Effector memory CD8-positive, alpha-beta T cell (primary cell): ENCODE data around the gene DVL1.

Source experiments
- ATAC-seq: fragments of 150-1000 bp; cut with Tn5 transposase; replicated peaks from 2 replicates; pipeline ENCODE4 v1.10.0; 2021; ENCODE audit warnings: mild to moderate bottlenecking, moderate library complexity
- DNase-seq, 3 experiments: peaks; one replicate each; pipeline ENCODE4 v3.0.0; 2021
- H3K27ac Mint-ChIP-seq, 2 donors: one replicate each; pipeline ENCODE4 v1.8.0; 2022; ENCODE audit warnings: mild to moderate bottlenecking in 2 of 2, mixed read lengths in 2 of 2, moderate library complexity in 2 of 2
- H3K27me3 Mint-ChIP-seq, 2 donors: one replicate each; pipeline ENCODE4 v1.8.0; 2022; ENCODE audit warnings: mixed read lengths in 2 of 2
- H3K36me3 Mint-ChIP-seq: one replicate; pipeline ENCODE4 v1.8.0; 2022; ENCODE audit warnings: mild to moderate bottlenecking, moderate library complexity, mixed read lengths; ENCODE audit not compliant: insufficient read depth
- H3K4me1 Mint-ChIP-seq, 2 donors: one replicate each; pipeline ENCODE4 v1.8.0; 2022; ENCODE audit warnings: low read depth in 2 of 2, mixed read lengths in 2 of 2
- H3K4me3 Mint-ChIP-seq, 2 donors: one replicate each; pipeline ENCODE4 v1.8.0; 2022; ENCODE audit warnings: mild to moderate bottlenecking in 2 of 2, mixed read lengths in 2 of 2, moderate library complexity in 2 of 2
- H3K9me3 Mint-ChIP-seq, 2 donors: one replicate each; pipeline ENCODE4 v1.8.0; 2022; ENCODE audit warnings: mixed read lengths in 2 of 2

DVL1 gene

DNA sequence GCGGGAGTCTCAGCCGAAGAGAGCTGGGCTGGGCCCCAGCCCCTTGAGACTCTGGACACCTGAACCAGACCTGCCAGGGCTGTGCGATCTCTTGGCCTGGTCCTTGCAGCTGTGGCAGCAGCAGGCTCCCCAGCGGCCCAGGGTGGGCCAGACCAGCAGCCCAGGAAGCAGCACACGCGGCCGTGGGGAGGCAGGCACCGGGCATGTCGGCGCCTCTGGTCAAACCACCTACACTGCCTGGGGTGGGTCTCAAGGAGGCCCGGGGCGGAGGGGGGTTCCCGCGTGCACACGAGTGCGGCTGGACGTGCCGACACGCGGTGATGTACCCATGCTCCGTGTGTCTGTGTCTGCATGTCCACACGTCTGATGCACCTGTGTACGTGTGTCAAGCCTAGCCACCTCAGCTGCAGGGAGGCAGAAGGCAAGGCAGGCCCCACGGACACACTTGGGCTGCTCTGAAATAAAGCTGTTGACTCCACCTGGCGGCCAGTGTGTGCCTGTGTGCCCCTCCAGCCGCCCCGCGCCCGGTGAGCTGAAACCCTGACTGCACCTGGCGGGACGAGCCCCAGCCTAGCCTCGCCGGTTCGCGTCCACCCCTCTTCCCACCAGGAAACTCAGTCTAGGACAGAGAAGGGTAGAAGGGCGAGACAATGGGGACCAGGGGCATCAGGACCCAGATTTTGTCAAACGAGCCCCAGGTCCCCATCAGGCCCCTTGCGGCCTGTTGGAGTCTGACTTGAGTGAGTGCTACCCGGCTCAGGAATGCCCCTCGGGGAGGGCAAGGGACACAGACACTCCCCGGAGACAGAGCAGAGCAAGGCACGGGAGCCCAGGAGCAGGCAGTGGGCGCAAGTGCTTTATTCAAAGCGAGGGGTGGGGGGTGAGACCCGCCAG is 57.4 kb downstream of the DVL1 start:
- H3K27me3 Mint-ChIP-seq: no peaks in the 10 kb centered on the region
- peaks cover 0 to 5% of the 10 kb centered on the region in 2 donors for H3K4me1 Mint-ChIP-seq
- no peak overlapping the region for H3K4me3 Mint-ChIP-seq
- ATAC-seq (peak; percentile 86), DNase-seq (peak in 2 of 3 experiments; percentile 55 to 56)
- H3K27ac Mint-ChIP-seq: peak overlapping the region in 1 of 2 donors; percentile 67
- H3K9me3 Mint-ChIP-seq: no peaks in the 10 kb centered on the region
- peaks cover 4% of the 10 kb centered on the region for H3K36me3 Mint-ChIP-seq

DNA sequence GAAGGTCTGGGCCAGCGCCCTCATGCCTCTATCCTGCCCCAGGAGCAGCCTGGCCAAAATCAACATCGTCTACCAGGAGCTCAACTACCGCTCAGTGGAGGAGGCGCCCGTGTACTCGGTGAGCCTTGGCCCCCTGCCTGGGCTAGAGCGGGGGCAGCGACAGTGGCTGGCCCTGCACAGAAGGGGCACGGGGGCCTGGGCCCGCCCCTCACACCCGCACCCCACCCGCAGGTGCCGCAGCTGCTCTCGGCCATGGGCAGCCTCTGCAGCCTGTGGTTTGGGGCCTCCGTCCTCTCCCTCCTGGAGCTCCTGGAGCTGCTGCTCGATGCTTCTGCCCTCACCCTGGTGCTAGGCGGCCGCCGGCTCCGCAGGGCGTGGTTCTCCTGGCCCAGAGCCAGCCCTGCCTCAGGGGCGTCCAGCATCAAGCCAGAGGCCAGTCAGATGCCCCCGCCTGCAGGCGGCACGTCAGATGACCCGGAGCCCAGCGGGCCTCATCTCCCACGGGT is 58.1 kb downstream of the DVL1 start:
- Mint-ChIP-seq H3K36me3 (peaks cover 4% of the 10 kb centered on the region), H3K4me3 (no peak overlapping the region), H3K27ac (no peak overlapping the region), H3K27me3 (no peaks in the 10 kb centered on the region), H3K9me3 (no peaks in the 10 kb centered on the region), H3K4me1 (peaks cover 0 to 5% of the 10 kb centered on the region in 2 donors)
- no peak for DNase-seq
- no peak for ATAC-seq

DNA sequence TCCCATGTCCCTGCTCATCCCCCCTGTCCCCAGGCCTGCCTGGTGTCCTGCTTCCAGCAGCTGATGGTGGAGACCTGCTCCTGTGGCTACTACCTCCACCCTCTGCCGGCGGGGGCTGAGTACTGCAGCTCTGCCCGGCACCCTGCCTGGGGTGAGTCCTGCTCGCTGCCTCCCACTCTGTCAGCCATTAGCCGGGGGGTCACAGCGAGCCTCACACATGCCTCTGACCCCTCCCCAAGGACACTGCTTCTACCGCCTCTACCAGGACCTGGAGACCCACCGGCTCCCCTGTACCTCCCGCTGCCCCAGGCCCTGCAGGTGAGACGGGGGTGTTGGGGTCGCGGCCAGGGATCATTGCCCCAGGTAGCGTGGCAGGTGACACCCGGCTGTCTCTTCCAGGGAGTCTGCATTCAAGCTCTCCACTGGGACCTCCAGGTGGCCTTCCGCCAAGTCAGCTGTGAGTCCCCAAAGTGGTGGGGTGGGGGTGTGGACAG is 58.9 kb downstream of the DVL1 start:
- Mint-ChIP-seq H3K36me3 (peaks cover 4% of the 10 kb centered on the region), H3K27ac (no peak overlapping the region), H3K27me3 (no peaks in the 10 kb centered on the region), H3K4me1 (peaks cover 0 to 5% of the 10 kb centered on the region in 2 donors), H3K4me3 (no peak overlapping the region), H3K9me3 (no peaks in the 10 kb centered on the region)
- DNase-seq: peak; percentile 32 to 62 (median 58)
- peak; percentile 64 for ATAC-seq

DNA sequence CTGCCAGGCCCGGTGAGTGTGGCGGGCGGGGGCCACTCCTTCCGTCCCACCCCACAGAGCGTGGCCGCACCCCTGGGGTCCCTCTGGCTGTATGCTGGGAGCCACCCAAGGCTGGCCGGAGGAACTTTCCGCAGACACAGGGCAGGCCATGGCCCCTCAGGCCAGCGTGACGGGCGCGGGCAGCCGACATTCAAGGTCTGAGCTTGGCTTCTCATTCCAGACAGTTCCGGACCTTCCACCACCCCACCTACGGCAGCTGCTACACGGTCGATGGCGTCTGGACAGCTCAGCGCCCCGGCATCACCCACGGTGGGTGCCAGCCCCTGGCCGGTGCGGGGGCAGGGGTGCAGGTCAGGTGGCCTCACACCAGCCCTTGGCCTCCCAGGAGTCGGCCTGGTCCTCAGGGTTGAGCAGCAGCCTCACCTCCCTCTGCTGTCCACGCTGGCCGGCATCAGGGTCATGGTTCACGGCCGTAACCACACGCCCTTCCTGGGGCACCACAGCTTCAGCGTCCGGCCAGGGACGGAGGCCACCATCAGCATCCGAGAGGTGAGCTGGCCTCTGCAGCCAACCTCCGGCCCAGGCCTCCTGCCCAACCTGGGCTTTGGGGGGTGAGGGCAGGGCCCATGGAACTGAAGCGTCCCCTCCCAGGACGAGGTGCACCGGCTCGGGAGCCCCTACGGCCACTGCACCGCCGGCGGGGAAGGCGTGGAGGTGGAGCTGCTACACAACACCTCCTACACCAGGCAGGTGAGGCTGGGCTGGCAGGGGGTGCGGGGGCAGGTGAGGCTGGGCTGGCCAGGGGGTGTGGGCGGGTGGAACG is 61.7 kb downstream of the DVL1 start:
- H3K4me1 Mint-ChIP-seq: peaks cover 0 to 8% of the 10 kb centered on the region in 2 donors
- no peak overlapping the region for H3K27ac Mint-ChIP-seq
- no peaks in the 10 kb centered on the region for H3K27me3 Mint-ChIP-seq
- H3K4me3 Mint-ChIP-seq: no peak overlapping the region
- peaks cover 1% of the 10 kb centered on the region for H3K36me3 Mint-ChIP-seq
- no peak for ATAC-seq
- DNase-seq: no peak
- no peaks in the 10 kb centered on the region for H3K9me3 Mint-ChIP-seq

DNA sequence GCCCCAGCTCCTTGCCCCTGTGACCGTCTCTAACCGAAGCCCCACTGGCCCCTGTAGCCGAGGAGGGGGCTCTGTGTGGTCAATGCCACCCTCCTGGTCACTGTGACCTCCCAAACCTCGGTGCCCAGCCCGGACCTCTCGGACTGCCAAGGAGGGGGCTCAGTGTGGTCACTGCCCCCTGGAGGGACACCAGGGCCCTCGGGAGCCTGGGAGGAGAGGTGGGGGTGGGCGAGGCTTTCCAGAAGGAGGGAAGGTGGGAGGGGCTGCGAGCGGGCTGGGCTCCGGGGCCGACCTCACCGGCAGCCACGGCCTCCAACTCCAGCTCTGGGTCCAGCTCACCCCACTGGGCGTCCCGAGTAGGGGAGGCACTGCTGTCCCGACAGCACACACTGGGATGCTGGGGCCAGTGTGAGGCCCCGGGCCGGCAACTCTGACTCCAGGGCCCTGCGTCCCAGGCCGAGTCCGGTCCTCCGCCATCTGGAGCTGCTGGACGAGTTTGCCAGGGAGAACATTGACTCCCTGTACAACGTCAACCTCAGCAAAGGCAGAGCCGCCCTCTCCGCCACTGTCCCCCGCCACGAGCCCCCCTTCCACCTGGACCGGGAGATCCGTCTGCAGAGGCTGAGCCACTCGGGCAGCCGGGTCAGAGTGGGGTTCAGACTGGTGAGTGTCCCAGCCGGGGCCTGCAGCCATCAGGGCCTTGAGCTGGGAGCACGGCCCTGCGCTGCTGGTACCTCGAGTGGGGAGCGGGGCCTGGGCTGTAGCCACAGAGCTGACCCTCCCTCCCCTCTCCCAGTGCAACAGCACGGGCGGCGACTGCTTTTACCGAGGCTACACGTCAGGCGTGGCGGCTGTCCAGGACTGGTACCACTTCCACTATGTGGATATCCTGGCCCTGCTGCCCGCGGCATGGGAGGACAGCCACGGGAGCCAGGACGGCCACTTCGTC is 62.6 kb downstream of the DVL1 start:
- H3K9me3 Mint-ChIP-seq: no peaks in the 10 kb centered on the region
- DNase-seq (no peak), ATAC-seq (no peak)
- H3K36me3 Mint-ChIP-seq: no peaks in the 10 kb centered on the region
- no peaks in the 10 kb centered on the region for H3K27me3 Mint-ChIP-seq
- H3K27ac Mint-ChIP-seq: no peak overlapping the region
- no peak overlapping the region for H3K4me3 Mint-ChIP-seq
- H3K4me1 Mint-ChIP-seq: peaks cover 0 to 8% of the 10 kb centered on the region in 2 donors

DNA sequence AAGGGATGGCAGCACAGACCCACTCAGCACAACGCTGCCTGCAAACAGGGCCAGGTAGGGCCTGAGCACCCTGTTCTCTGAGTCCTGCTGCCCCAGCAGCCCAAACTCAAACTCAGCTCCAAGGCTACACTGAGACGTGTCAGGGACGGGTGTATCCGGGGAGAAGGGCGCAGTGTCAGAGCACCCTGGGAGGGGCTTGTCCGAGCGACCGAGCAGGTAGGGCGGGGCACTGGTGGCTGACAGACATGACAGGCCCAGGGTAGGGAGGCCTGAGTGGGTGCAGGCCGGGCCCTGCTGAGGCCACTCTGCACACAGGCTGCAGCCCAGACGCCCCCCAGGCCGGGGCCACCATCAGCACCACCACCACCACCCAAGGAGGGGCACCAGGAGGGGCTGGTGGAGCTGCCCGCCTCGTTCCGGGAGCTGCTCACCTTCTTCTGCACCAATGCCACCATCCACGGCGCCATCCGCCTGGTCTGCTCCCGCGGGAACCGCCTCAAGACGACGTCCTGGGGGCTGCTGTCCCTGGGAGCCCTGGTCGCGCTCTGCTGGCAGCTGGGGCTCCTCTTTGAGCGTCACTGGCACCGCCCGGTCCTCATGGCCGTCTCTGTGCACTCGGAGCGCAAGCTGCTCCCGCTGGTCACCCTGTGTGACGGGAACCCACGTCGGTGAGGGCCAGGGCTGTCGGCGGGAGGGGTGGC is 63.5 kb downstream of the DVL1 start:
- peaks cover 0 to 8% of the 10 kb centered on the region in 2 donors for H3K4me1 Mint-ChIP-seq
- no peak for ATAC-seq
- H3K36me3 Mint-ChIP-seq: no peaks in the 10 kb centered on the region
- H3K9me3 Mint-ChIP-seq: no peaks in the 10 kb centered on the region
- no peak overlapping the region for H3K27ac Mint-ChIP-seq
- H3K27me3 Mint-ChIP-seq: no peaks in the 10 kb centered on the region
- DNase-seq: no peak
- H3K4me3 Mint-ChIP-seq: no peak overlapping the region
